Measurements from ENCODE around the gene SATB2.

The SATB2 gene

DNA sequence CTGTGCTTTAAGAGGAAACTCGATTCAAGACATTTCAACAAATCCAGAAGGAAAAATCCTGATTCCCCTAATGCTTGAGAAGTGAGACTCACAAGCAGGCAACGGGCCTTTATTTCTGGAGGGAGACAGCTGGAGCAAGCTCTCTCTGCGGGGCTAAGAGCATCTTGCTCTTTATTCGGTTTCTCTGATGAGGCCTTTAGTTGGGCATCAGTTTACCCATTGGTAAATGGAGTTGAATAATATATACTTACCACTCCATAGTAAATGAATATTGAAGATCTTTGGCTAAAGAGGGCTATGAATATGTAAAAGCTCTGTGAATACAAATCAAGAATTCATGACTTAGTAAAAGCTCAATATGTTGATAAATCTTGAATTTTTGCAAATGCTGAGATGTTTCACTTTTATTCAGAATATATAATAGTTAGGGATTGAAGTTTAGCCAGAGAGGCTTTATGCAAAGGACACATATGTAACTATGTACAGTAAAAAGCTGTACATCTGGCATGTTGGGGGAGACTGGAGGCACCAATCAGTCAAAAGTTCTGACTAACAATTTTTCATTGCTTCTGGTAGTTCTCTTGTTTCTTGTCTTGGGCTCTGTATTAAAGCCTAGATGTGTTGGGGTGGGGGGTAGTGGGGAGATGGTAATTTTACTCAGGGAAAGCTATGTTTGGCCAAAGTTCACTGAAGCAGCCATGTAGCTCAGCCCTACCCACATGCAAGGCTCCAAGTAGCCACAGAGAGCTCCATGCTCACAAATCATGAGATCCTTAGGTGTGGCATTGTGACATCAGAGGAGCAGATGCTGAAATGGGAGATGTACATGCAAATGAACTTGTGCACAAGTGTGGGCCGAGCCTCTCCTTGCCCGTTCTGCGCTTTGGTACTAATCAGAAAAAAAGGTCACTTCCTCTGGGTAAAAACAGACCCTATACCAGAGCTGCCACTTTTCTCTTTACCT lies 200.2 kb downstream of the SATB2 start:
- DNase-seq (ENCODE audit: low read depth), result no peak

GRCh38 chr2:199230091-199230490 lies 227.6 kb downstream of the SATB2 start:
- DNase-seq (ENCODE audit: low read depth), result no peak

DNA sequence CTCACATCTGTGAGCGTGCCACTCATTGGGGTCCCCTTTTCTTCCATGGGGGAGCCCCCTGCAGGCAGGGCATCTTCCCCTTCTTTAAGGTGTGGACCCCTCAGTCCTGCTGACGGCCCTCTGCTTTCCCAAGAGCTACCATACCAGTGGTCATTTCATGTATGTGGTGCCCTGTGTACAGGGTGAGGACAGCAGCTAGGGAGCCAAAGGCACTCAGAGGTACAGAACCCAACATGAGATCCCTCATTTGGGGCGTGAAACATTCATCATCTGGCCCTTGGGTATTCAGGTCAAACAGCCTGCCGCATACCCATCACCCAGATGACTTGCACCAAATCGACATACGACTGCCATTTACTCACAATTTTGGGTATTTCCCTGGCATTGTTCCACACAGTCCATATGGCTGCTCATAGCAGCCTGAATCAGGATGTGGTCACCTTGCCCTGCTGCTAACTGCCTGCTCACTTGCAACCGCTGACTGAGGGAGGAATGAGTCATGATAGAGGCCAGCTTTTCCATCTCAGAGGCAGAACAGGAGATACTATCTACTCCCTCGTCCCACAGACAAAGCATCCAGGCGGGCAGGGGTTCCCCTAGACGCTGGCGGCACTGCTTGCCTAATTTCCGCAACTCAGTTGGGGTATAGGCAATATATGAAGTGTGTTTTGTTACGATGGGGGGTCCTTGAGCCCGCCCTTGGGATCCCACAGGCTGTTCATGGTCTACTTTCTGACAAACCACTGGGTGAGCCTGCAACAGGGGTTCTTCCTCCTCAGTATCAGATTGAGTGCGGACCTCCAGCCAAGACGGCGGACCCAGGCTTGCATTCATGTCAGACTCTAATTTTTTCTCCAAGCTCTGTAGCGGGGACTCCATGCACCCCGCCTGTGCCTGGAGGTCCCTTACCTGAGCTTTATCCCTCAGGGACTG lies 228.6 kb downstream of the SATB2 start:
- no peak for DNase-seq (ENCODE audit: low read depth)

- DNase-seq (ENCODE audit: low read depth), result no peak
Measured at GRCh38 chr2:199223791-199224190, 233.9 kb downstream of the SATB2 start.

- no peak for DNase-seq (ENCODE audit: low read depth)
Measured at GRCh38 chr2:199220920-199221319, 236.8 kb downstream of the SATB2 start.

DNA sequence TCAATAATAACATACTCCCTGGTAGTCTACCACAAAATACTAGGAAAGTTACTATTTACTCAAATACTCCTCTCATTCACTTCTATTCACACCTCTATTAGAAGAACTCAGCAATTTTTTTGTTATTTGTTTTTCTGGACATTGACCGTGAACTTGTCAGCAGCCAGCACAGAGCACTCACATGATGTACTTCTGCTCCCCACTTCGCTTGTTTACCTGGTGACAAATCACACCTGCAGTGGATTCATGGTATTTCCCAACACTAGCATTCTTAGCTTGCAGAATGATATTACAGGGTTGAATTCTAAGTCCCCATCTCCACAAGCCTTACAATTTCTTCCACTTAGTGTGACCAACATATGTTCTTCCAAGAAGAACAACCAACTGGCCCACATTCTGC lies 238.2 kb downstream of the SATB2 start:
- no peak for DNase-seq (ENCODE audit: low read depth)

All from amniotic epithelial cell (primary cell).